ENCODE data around the gene STRBP. TPM values are rescaled to one million over a fixed set of nuclear protein-coding genes. Genes with fewer than 3 reads are reported as not detected.

The STRBP gene
- total RNA-seq, 1 experiment from 2014 or later, result 96.3 TPM

DNA sequence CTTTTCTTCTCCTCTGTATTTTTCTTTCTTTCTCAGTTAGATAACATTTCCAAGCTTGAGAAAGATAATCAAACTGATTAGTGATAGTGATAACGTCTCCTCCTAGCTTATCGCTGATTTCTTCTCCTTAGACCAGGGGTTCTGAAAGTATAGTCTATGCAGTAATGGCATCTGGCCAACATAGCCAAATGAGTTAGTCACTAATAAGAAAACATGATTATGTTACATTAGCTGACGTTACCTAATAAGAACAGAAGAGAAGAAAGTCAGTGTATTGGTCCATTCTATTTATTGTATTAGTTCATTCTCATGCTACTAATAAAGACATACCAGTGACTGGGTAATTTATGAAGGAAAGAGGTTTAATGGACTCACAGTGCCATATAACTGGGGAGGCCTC is 111.2 kb downstream of the STRBP start:
- Mint-ChIP-seq H3K4me3 (no peak overlapping the region), H3K27me3 (ENCODE audit: low read depth) (no peaks in the 10 kb centered on the region), H3K4me1 (0 out of 2 replicates have a peak, but pooled peaks cover under 1% of the 10 kb centered on the region), H3K27ac (no peak overlapping the region), H3K36me3 (peaks cover 12% of the 10 kb centered on the region), H3K9me3 (no peaks in the 10 kb centered on the region)
- POLR2A ChIA-PET, result interaction anchor here (1.3 kb wide), 1 partner anchor 27 kb away, joined by 3 read pairs; no protein-coding TSS in a partner anchor
- CTCF ChIA-PET, result interaction anchor here (0.6 kb wide), 1 partner anchor 123 kb away, joined by 3 read pairs; no protein-coding TSS in a partner anchor
- DNase-seq (ENCODE audit: low spot score) (no peak), ATAC-seq (no peak)
- TF ChIP-seq ZNF138 (CRISPR knock-in tag; conservative IDR thresholded peaks at IDR 0.05) (no peak), ZNF219 (CRISPR knock-in tag; IDR thresholded peaks at IDR 0.05; ENCODE audit: borderline replicate concordance) (no peak), CBFB (CRISPR knock-in tag; IDR thresholded peaks at IDR 0.05; ENCODE audit: low read depth) (no peak), ZNF317 (CRISPR knock-in tag; IDR thresholded peaks at IDR 0.05; ENCODE audit: borderline replicate concordance, low read depth) (no peak)
- TF ChIP-seq, protein P1, sequence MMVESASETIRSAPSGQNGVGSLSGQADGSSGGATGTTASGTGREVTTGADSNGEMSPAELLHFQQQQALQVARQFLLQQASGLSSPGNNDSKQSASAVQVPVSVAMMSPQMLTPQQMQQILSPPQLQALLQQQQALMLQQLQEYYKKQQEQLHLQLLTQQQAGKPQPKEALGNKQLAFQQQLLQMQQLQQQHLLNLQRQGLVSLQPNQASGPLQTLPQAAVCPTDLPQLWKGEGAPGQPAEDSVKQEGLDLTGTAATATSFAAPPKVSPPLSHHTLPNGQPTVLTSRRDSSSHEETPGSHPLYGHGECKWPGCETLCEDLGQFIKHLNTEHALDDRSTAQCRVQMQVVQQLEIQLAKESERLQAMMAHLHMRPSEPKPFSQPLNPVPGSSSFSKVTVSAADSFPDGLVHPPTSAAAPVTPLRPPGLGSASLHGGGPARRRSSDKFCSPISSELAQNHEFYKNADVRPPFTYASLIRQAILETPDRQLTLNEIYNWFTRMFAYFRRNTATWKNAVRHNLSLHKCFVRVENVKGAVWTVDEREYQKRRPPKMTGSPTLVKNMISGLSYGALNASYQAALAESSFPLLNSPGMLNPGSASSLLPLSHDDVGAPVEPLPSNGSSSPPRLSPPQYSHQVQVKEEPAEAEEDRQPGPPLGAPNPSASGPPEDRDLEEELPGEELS (CRISPR knock-in tag; IDR thresholded peaks at IDR 0.05), result no peak
- TF ChIP-seq, protein P2, sequence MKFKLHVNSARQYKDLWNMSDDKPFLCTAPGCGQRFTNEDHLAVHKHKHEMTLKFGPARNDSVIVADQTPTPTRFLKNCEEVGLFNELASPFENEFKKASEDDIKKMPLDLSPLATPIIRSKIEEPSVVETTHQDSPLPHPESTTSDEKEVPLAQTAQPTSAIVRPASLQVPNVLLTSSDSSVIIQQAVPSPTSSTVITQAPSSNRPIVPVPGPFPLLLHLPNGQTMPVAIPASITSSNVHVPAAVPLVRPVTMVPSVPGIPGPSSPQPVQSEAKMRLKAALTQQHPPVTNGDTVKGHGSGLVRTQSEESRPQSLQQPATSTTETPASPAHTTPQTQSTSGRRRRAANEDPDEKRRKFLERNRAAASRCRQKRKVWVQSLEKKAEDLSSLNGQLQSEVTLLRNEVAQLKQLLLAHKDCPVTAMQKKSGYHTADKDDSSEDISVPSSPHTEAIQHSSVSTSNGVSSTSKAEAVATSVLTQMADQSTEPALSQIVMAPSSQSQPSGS (CRISPR knock-in tag; IDR thresholded peaks at IDR 0.05; ENCODE audit: borderline replicate concordance, low read depth), result no peak

DNA sequence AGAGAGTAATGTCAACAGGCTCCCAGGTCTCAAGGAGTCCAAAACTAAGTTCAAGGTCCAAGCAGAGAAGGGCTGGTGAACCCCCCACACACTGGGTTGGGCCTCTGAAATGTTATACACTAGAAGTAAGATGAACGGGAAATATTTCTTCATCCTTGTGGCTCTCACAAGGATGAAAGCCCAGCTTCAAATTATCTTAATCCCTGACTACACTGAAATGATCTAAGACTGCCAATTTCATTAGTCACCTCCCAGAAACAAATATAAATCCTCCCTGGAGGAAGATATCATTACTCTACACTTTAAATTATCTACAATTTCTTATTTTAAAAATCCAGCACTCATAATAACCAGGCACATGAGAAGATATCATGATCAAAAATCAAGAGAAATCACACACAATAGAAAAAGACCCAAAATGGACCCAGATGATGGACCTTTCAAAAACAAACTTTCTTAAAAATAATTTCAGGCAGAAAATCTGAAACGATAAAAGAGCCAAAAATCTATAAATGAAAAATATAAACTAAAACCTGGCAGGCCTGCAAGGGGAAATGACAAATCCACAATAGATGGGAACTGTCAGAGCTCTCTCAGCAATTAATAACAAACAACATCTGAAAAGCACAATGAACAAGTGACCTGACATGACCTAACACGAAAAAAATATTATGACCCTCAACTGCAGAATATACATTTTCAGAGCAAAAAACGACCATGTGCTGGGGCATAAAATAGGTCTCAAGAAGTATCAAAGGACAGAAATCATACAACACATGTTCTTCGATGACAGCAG is 117.5 kb downstream of the STRBP start:
- ChIA-PET CTCF (no interaction called here), POLR2A (no interaction called here)
- Mint-ChIP-seq H3K9me3 (no peaks in the 10 kb centered on the region), H3K4me1 (no peaks in the 10 kb centered on the region), H3K27ac (no peak overlapping the region), H3K36me3 (peaks cover 18% of the 10 kb centered on the region), H3K27me3 (ENCODE audit: low read depth) (no peaks in the 10 kb centered on the region), H3K4me3 (no peak overlapping the region)
- no peak for TF ChIP-seq TCF7 (CRISPR knock-in tag; IDR thresholded peaks at IDR 0.05; ENCODE audit: low read depth)
- no peak for TF ChIP-seq SP1 (CRISPR knock-in tag; conservative IDR thresholded peaks at IDR 0.05)
- no peak for TF ChIP-seq HMGA2 (CRISPR knock-in tag; IDR thresholded peaks at IDR 0.05)
- no peak for TF ChIP-seq ZNF423 (CRISPR knock-in tag; IDR thresholded peaks at IDR 0.05)
- TF ChIP-seq TEAD4 (CRISPR knock-in tag; IDR thresholded peaks at IDR 0.05), result no peak
- TF ChIP-seq JAZF1 (CRISPR knock-in tag; IDR thresholded peaks at IDR 0.05), result no peak
- no peak for TF ChIP-seq FOXP1 (CRISPR knock-in tag; IDR thresholded peaks at IDR 0.05; ENCODE audit: borderline replicate concordance)
- no peak for TF ChIP-seq ESRRA (CRISPR knock-in tag; IDR thresholded peaks at IDR 0.05; ENCODE audit: borderline replicate concordance)
- TF ChIP-seq ZNF138 (CRISPR knock-in tag; conservative IDR thresholded peaks at IDR 0.05), result no peak
- TF ChIP-seq, protein P3, sequence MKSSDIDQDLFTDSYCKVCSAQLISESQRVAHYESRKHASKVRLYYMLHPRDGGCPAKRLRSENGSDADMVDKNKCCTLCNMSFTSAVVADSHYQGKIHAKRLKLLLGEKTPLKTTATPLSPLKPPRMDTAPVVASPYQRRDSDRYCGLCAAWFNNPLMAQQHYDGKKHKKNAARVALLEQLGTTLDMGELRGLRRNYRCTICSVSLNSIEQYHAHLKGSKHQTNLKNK (CRISPR knock-in tag; IDR thresholded peaks at IDR 0.05), result no peak
- no peak for TF ChIP-seq SOX15 (CRISPR knock-in tag; IDR thresholded peaks at IDR 0.05)
- no peak for TF ChIP-seq OVOL2 (CRISPR knock-in tag; IDR thresholded peaks at IDR 0.05; ENCODE audit: borderline replicate concordance)
- TF ChIP-seq, protein P4, sequence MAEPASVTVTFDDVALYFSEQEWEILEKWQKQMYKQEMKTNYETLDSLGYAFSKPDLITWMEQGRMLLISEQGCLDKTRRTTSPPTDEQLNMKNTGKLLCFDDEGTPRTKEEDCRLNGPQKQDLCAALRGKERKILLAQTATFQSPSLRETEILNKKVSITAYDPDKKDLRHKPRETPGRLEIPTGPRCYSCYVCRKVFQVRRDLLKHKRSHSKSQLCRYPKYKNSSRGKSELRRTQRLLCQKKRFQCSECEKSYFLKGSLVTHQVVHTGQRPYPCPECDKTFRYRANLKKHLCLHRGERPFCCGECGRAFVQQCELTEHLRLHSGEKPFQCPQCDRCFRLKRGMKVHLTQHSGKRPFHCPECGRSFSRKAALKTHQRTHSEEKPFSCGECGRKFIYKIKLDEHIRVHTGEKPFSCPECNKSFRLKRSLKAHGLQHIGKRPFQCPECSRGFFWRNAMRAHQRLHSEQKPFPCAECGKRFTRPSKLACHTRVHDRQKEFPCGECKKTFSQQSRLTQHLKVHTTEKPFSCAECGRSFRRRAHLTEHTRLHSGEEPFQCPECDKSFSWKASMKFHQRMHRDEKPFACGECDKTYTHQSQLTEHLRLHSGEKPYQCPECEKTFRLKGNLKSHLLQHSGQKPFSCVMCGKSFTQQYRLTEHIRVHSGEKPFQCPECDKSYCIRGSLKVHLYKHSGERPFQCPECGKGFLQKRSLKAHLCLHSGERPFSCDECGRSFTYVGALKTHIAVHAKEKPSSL (CRISPR knock-in tag; conservative IDR thresholded peaks at IDR 0.05), result no peak
- DNase-seq (ENCODE audit: low spot score), result no peak
- no peak for ATAC-seq
